ENCODE results near the gene TPD52L2.
"Not testable (repeated sequence)": the region's sequence is repeated elsewhere in the genome, so short reads cannot be mapped to it uniquely, and the experiment has no call there.

Gene TPD52L2

GRCh38 chr20:63857764-63858392 lies 7.2 kb upstream of the TPD52L2 start:
- no peak for DNase-seq

- DNase-seq = no peak
These were observed 6.5 kb upstream of the TPD52L2 start for GRCh38 chr20:63858393-63859165.

- DNase-seq = no peak
These were observed 5.8 kb upstream of the TPD52L2 start for GRCh38 chr20:63859166-63859699.

DNA sequence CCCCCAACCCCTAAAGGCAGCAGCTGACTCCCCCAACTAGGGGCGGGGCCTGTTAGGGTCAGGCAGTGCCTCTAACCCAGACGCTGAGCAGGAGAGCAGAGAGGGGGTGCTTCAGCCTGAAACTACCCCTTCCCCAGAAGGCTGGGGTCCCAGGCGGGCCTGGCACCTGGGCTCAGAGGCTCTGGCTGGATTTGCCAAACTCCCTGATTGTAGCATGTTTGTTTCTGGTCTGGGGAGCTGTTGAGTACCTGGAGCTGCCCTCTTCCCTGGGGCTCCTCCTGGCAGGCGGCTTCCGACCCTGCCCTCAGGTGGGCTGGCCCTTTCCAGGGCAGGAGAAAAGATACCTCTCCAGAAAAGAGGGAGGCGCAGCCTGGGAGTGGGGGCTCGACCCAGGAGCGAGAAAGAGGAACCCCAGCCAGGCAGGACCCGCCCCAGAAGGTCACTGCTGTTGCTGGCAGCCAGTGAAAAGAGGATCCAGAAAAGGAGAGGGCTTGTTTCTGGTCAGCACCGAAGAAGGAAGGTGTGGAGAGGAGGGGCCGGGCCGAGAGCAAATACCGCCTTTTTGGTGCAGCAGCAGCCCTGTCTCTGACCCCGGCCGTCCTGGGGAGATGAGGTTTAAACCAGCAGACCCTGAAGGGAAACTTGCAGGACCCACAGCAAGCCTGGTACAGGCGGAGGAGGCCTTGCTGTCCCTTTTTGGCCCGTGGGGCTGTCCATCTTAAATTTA lies 4.6 kb upstream of the TPD52L2 start:
- DNase-seq = no peak

DNA sequence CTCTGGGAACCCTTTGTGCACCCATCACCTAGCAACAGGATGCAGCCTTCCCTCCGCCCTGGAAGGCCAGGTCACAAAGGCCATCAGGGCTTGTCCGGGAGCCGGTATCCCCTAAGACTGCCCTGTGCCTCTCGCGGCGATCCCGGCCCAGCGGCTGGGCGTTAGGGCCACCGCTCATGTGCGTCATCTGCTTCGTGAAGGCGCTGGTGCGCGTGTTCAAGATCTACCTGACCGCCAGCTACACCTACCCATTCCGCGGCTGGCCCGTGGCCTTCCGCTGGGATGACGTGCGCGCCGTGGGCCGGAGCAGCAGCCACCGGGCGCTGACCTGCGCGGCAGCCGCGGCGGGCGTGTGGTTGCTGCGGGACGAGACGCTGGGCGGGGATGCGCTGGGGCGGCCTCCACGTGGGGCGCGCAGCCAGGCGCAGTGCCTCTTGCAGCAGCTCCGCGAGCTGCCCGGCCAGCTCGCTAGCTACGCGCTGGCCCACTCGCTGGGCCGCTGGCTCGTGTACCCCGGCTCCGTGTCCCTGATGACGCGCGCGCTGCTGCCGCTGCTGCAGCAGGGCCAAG lies 3.6 kb upstream of the TPD52L2 start, which contains the start of gene ABHD16B:
ABHD16B (plus strand) TSS at position 134 of the 570 bp plus-strand sequence; CDS start at position 177, 43 bp downstream.
- no peak for DNase-seq

DNA sequence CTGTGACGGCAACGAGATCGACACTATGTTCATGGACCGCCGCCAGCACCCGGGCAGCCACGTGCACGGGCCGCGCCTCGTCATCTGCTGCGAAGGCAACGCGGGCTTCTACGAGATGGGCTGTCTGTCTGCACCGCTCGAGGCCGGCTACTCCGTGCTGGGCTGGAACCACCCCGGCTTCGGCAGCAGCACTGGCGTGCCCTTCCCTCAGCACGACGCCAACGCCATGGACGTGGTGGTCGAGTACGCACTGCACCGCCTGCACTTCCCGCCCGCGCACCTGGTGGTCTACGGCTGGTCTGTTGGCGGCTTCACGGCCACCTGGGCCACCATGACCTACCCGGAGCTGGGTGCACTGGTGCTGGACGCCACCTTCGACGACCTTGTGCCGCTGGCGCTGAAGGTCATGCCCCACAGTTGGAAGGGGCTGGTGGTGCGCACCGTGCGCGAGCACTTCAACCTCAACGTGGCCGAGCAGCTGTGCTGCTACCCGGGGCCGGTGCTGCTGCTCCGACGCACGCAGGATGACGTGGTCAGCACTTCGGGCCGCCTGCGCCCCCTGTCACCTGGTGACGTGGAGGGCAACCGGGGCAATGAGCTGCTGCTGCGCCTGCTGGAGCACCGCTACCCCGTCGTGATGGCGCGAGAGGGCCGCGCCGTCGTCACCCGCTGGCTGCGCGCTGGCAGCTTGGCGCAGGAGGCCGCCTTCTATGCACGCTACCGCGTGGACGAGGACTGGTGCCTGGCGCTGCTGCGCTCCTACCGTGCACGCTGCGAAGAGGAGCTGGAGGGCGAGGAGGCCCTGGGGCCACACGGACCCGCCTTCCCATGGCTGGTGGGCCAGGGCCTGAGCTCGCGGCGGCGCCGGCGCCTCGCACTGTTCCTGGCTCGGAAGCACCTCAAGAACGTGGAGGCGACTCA lies 2.8 kb upstream of the TPD52L2 start:
- DNase-seq = no peak

- no peak for DNase-seq
These were observed 1.9 kb upstream of the TPD52L2 start for GRCh38 chr20:63863021-63863797.

DNA sequence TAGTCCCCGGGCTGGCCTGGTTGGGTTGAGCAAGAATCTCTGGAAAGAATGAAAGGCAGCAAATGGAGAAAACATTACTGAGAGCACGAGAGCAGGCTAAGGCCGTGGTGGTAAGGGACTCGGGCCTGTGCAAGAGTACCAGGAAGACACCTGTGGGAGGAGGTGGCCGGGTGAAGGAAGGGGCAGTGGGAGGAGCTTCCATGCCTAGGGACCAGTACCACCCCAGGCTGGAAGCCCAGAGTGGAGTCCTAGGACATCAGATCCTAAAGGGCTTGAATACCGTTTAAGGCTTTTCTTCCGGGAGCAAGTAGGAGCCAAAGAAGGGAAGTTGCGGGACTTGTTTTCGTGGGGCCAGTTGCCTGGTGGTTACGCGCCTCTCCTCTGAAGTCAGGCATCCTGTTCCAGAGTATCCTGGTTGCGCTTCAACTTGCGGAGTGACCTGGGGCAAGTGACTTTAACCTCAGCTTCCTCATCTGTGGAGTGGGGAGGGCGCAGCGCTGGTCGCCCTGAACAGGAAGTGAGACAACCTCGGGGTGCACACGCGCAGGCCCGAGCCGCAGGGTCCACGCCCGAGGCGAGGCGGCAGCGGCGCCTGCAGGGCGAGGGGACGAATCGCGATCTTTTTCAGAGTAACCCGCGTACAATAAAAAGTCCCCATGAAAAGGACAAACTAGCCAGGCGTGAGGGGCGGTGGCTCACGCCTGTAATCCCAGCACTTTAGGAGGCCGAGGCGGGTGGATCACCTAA lies 1.1 kb upstream of the TPD52L2 start:
- DNase-seq = peak; percentile 60

- no peak for DNase-seq
These were observed 509 bp upstream of the TPD52L2 start for GRCh38 chr20:63864545-63864977.

DNA sequence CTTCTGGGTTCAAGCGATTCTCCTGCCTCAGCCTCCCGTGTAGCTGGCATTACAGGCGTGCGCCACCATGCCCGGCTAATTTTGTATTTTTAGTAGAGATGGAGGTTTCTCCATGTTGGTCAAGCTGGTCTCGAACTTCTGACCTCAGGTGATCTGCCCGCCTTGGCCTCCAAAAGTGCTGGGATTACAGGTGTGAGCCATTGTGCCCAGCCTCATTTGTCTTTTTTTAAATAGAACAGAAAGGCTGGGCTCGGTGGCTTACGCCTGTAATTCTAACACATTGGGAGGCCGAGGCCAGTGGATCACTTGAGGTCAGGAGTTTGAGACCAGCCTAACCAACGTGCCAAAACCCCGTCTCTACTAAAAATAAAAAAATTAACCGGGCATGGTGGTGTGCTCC lies 2.0 kb downstream of the TPD52L2 start:
- DNase-seq = not testable (repeated sequence)

GRCh38 chr20:63868264-63868663 lies 3.2 kb downstream of the TPD52L2 start:
- DNase-seq = no peak

- no peak for DNase-seq
These were observed 8.5 kb downstream of the TPD52L2 start for GRCh38 chr20:63873477-63873971.

GRCh38 chr20:63874241-63874640 lies 9.2 kb downstream of the TPD52L2 start:
- not testable (repeated sequence) for DNase-seq

GRCh38 chr20:63876489-63877036 lies 11.5 kb downstream of the TPD52L2 start:
- no peak for DNase-seq

DNA sequence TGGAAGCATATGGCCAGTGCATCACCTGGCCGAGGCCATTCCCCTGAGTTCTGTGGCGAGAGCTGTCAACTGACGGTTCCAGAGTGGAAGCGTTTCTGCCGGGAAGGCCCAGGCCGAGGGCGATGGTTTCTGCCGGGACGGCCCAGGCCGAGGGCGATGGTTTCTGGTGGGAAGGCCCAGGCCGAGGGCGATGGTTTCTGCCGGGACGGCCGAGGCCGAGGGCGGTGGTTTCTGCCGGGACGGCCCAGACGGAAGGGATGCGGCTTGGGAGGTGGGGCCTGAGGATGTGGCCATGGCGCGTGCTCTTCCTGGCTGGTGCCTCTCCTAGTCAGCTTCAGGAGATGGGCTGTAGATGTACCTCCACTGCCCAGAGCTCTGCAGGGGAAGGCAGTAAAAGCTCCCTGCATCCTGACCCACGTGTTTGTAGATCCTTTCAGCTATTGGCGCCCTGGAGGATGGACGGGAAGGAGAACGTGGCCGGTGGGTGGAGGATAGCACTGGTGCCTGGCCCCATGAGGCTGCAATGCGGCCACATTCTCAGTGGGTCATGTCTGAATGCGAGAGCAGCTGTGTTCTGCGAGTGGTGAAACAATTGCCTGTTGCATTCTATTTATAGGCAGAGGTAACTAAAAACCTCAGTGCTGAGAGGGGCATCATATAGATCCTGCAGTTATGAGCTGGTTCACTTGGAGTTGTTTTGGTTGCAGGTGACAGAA lies 12.8 kb downstream of the TPD52L2 start:
- no peak for DNase-seq

- DNase-seq = no peak
These were observed 14.0 kb downstream of the TPD52L2 start for GRCh38 chr20:63878899-63879663.

DNA sequence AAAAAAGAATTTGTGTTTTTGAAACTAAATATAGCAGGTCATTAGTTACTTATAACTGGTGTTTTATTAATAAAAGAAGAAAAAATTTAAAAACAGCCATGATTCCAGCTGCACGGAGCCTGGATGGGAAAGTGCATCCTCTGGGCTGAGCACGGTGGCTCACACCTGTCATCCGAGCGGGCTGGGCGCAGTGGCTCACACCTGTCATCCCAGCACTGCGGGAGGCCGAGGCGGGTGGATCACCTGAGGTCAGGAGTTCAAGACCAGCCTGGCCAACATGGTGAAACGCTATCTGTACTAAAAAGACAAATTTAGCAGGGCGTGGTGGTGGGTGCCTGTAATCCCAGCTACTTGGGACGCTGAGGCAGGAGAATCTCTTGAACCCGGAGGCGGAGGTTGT lies 15.8 kb downstream of the TPD52L2 start:
- DNase-seq = not testable (repeated sequence)
